SK-N-SH treated with all-trans-retinoic acid at 6 μM for 48 hours (cell line): ENCODE data around the gene C11orf91.

Source experiments
- ATAC-seq: fragments of 200-7000 bp; cut with Tn5 transposase; 3 replicates; pipeline ENCODE4 v1.9.1; 2020; ENCODE audit warnings: mild to moderate bottlenecking, moderate library complexity
- CSDC2 ChIP-seq: fragments of 250-450 bp; sonication (Bioruptor Pico); IDR thresholded peaks from 2 replicates; pipeline ENCODE4 v1.5.0; 2020; ENCODE audit warnings: mild to moderate bottlenecking, moderate library complexity
- CSRNP3 ChIP-seq: fragments of 250-450 bp; sonication (Bioruptor Pico); IDR thresholded peaks from 2 replicates; pipeline ENCODE4 v1.5.1; 2021; ENCODE audit warnings: mild to moderate bottlenecking, moderate library complexity
- ESRRG ChIP-seq: fragments of 250-450 bp; sonication (Bioruptor Pico); IDR thresholded peaks from 2 replicates; pipeline ENCODE4 v1.6.1; 2021; ENCODE audit warnings: mild to moderate bottlenecking
- GLIS3 ChIP-seq: fragments of 250-450 bp; sonication (Bioruptor Pico); IDR thresholded peaks from 2 replicates; pipeline ENCODE4 v1.5.0; 2020; ENCODE audit warnings: mild to moderate bottlenecking, moderate library complexity
- ISL1 ChIP-seq: fragments of 250-450 bp; sonication (Bioruptor Pico); IDR thresholded peaks from 2 replicates; pipeline ENCODE4 v2.1.2; 2022; ENCODE audit warnings: mild to moderate bottlenecking, moderate library complexity
- PATZ1 ChIP-seq: fragments of 250-450 bp; sonication (Bioruptor Pico); IDR thresholded peaks from 2 replicates; pipeline ENCODE4 v1.8.0; 2020; ENCODE audit warnings: mild to moderate bottlenecking, moderate library complexity, borderline replicate concordance
- POU6F1 ChIP-seq: fragments of 250-450 bp; sonication (Bioruptor Pico); IDR thresholded peaks from 2 replicates; pipeline ENCODE4 v1.8.0; 2021; ENCODE audit warnings: low read depth, mild to moderate bottlenecking, moderate library complexity, borderline replicate concordance
- RARB ChIP-seq: fragments of 250-450 bp; sonication (Bioruptor Pico); IDR thresholded peaks from 2 replicates; pipeline ENCODE4 v1.8.0; 2021; ENCODE audit warnings: mild to moderate bottlenecking, moderate library complexity
- SNAI2 ChIP-seq: fragments of 250-450 bp; sonication (Bioruptor Pico); IDR thresholded peaks from 2 replicates; pipeline ENCODE4 v1.5.0; 2020; ENCODE audit warnings: mild to moderate bottlenecking, moderate library complexity
- TCF4 ChIP-seq: fragments of 250-450 bp; sonication (Bioruptor Pico); IDR thresholded peaks from 2 replicates; pipeline ENCODE4 v1.8.0; 2021; ENCODE audit warnings: mild to moderate bottlenecking, moderate library complexity, borderline replicate concordance
- TOX ChIP-seq: fragments of 250-450 bp; sonication (Bioruptor Pico); IDR thresholded peaks from 2 replicates; pipeline ENCODE4 v1.8.0; 2021; ENCODE audit warnings: mild to moderate bottlenecking, moderate library complexity, borderline replicate concordance
- TSHZ2 ChIP-seq: fragments of 250-450 bp; sonication (Bioruptor Pico); IDR thresholded peaks from 2 replicates; pipeline ENCODE4 v1.5.0; 2020; ENCODE audit warnings: mild to moderate bottlenecking, moderate library complexity
- ZC3H10 ChIP-seq: fragments of 250-450 bp; sonication (Bioruptor Pico); IDR thresholded peaks from 2 replicates; pipeline ENCODE4 v1.5.1; 2021; ENCODE audit warnings: mild to moderate bottlenecking, moderate library complexity
- ZFP3 ChIP-seq: fragments of 250-450 bp; sonication (Bioruptor Pico); IDR thresholded peaks from 2 replicates; pipeline ENCODE4 v1.5.0; 2020; ENCODE audit warnings: mild to moderate bottlenecking, moderate library complexity
- ZFP30 ChIP-seq: fragments of 450-650 bp; formaldehyde crosslinking; IDR thresholded peaks from 2 replicates; pipeline ENCODE4 v1.5.0; 2022; ENCODE audit warnings: mild to moderate bottlenecking, moderate library complexity

The C11orf91 gene

GRCh38 chr11:33736148-33736812 lies 35.7 kb upstream of the C11orf91 start, which contains the start of gene CD59:
Gene CD59, minus strand, starts transcription at chr11:33736423. Its CDS starts 13,978 bp downstream, at chr11:33722445.
- peak; percentile 92 for ATAC-seq
- TF ChIP-seq PATZ1 (CRISPR knock-in tag) (no peak), TOX (CRISPR knock-in tag) (no peak), ESRRG (0 out of 2 replicates have a peak, but pooled peaks have one; percentile 32)

- peak; percentile 56 for ATAC-seq
- TF ChIP-seq GLIS3 (CRISPR knock-in tag) (no peak), TSHZ2 (CRISPR knock-in tag) (no peak), CSRNP3 (CRISPR knock-in tag) (no peak), CSDC2 (CRISPR knock-in tag) (no peak), ZC3H10 (CRISPR knock-in tag) (no peak), POU6F1 (CRISPR knock-in tag) (no peak), TCF4 (CRISPR knock-in tag) (no peak)
These were observed 34.9 kb upstream of the C11orf91 start for GRCh38 chr11:33735271-33736147.

GRCh38 chr11:33734441-33735270 lies 34.0 kb upstream of the C11orf91 start:
- ATAC-seq = no peak
- TF ChIP-seq SNAI2 (CRISPR knock-in tag) = no peak
- no peak for TF ChIP-seq ZFP3 (CRISPR knock-in tag)
- TF ChIP-seq ZC3H10 (CRISPR knock-in tag) = no peak

GRCh38 chr11:33733980-33734379 lies 33.4 kb upstream of the C11orf91 start:
- no peak for TF ChIP-seq ESRRG
- no peak for TF ChIP-seq ZFP30 (CRISPR knock-in tag)

GRCh38 chr11:33731723-33732531 lies 31.3 kb upstream of the C11orf91 start:
- TF ChIP-seq ISL1 (no peak), RARB (CRISPR knock-in tag) (no peak), CSDC2 (CRISPR knock-in tag) (no peak)
- ATAC-seq = no peak

More at GRCh38 chr11:33733980-33734379, 33.4 kb upstream of the C11orf91 start:
- no peak for ATAC-seq
